Measurements from ENCODE around the gene RARS1. TPM values are rescaled to one million over a fixed set of nuclear protein-coding genes. Genes with fewer than 3 reads are reported as not detected.

Gene RARS1
- 172 and 203 TPM in 2 replicates for total RNA-seq

GRCh38 chr5:168486136-168486879, at the start of gene RARS1:
RARS1 (plus strand) TSS chr5:168486471; CDS start chr5:168486499, 28 bp downstream.

DNA sequence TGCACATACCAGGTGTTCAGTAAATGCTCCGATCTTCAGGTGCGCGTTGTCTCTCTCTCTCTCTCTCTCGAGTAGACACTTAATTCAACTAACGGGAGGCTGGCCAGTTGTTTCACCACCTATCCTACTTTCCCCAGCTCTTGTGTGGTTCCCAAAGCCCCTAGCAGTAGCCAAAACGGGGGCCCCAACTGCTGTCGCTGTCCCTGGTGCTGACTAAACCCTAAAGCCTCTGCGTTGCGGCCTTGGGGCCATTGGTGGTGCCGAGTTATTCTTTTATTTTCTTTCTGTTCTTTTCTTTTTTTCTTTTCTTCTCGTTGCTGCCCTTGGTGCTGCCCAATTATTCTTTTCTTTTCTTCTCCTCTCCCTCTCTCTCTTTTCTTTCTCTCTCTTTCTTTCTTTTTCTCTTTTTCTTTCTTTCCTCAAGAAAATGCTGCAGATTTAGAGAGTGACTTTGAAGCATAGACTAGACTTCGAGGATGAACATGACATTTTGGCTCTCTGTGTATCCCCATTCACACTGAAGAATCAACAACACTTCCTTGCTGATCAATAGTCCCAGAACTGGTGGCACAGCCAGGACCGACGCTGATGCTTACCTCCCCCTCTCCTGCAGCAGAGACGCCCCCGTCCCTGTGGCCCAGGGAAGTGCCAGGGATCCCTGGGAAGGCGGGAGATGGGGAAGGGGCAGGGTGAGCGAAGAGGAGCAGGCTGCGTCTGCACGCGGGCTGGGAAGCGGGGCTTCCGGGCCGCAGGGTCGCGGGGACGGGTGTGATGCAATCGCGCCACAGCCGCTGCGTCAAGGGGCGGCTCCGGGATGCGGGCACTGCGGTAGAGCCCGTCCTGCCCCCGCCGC, 42.5 kb downstream of the RARS1 start, which contains the start of gene FBLL1:
Gene FBLL1 (plus strand): TSS at position 785 of the 853 bp plus-strand sequence. CDS start 200 bp downstream, outside the sequence.

Other genes with a start within 250 kb of the RARS1 start
- 20.7 and 69.4 TPM in 2 replicates for gene WWC1, start 194.8 kb upstream of the RARS1 start, total RNA-seq
- gene FBLL1, start 42.8 kb downstream of the RARS1 start, total RNA-seq: under 0.01 TPM in 1 of 2 replicates, not detected in the other
- gene PANK3, start 92.9 kb downstream of the RARS1 start, total RNA-seq: 81.4 and 84.3 TPM in 2 replicates

Measured in tracheal epithelial cell (primary cell).